ENCODE measurements around the gene CACNA2D4. TPM values are rescaled to one million over a fixed set of nuclear protein-coding genes. Genes with fewer than 3 reads are reported as not detected.

The CACNA2D4 gene
- total and polyA plus RNA-seq, 4 donors: 1.5 to 12.6 (median 7.3) TPM

- H3K4me1 ChIP-seq (ENCODE audit: control insufficient read depth in 5 of 5, insufficient read depth in 5 of 5, low read length in 5 of 5): peaks cover 0 to 2% (median 0%) of the 10 kb centered on the region in 5 donors
- no peaks in the 10 kb centered on the region for H3K9me3 ChIP-seq (ENCODE audit: control insufficient read depth in 4 of 4, insufficient read depth in 3 of 4, low read length in 3 of 4)
- H3K4me3 ChIP-seq: no peak overlapping the region
- H3K27me3 ChIP-seq (ENCODE audit: control insufficient read depth in 3 of 3, insufficient read depth in 3 of 3, low read length in 2 of 3): no peaks in the 10 kb centered on the region
- no peak overlapping the region for H3K9ac ChIP-seq (ENCODE audit: insufficient read depth in 1 of 2, low read length in 2 of 2)
- DNase-seq: no peak
- no peak for TF ChIP-seq CTCF (IDR thresholded peaks at IDR 0.05; ENCODE audit: control extremely low read depth, extremely low read depth)
- WGBS, 2 donors: 38 to 62% methylated on average over 7 of the region's 7 CpGs
- no peak overlapping the region for H3K27ac ChIP-seq (ENCODE audit: low read depth in 1 of 2, low read length in 1 of 2)
- peaks cover 6 to 14% (median 7%) of the 10 kb centered on the region in 4 donors for H3K36me3 ChIP-seq (ENCODE audit: control insufficient read depth in 4 of 4, insufficient read depth in 4 of 4, low read length in 4 of 4)
- no peak for ATAC-seq (ENCODE audit: insufficient read depth, low FRiP score)
These were observed 128.0 kb downstream of the CACNA2D4 start for GRCh38 chr12:1790444-1790843.

GRCh38 chr12:1787714-1788113 lies 130.7 kb downstream of the CACNA2D4 start:
- no peak for TF ChIP-seq CTCF (IDR thresholded peaks at IDR 0.05; ENCODE audit: control extremely low read depth, extremely low read depth)
- no peak for DNase-seq
- Histone ChIP-seq H3K9ac (ENCODE audit: insufficient read depth in 1 of 2, low read length in 2 of 2) (no peak overlapping the region), H3K27me3 (ENCODE audit: control insufficient read depth in 3 of 3, insufficient read depth in 3 of 3, low read length in 2 of 3) (no peaks in the 10 kb centered on the region), H3K27ac (ENCODE audit: low read depth in 1 of 2, low read length in 1 of 2) (no peak overlapping the region), H3K4me3 (no peak overlapping the region), H3K9me3 (ENCODE audit: control insufficient read depth in 4 of 4, insufficient read depth in 3 of 4, low read length in 3 of 4) (no peaks in the 10 kb centered on the region), H3K36me3 (ENCODE audit: control insufficient read depth in 4 of 4, insufficient read depth in 4 of 4, low read length in 4 of 4) (peaks cover 12 to 21% (median 15%) of the 10 kb centered on the region in 4 donors), H3K4me1 (ENCODE audit: control insufficient read depth in 5 of 5, insufficient read depth in 5 of 5, low read length in 5 of 5) (no peaks in the 10 kb centered on the region)
- 76 to 85% methylated on average over 6 of the region's 6 CpGs for WGBS, 2 donors
- no peak for ATAC-seq (ENCODE audit: insufficient read depth, low FRiP score)

- ATAC-seq (ENCODE audit: insufficient read depth, low FRiP score): no peak
- peaks cover 0 to 31% (median 14%) of the 10 kb centered on the region in 5 donors for H3K4me1 ChIP-seq (ENCODE audit: control insufficient read depth in 5 of 5, insufficient read depth in 5 of 5, low read length in 5 of 5)
- H3K27ac ChIP-seq (ENCODE audit: low read depth in 1 of 2, low read length in 1 of 2): no peak overlapping the region
- no peak overlapping the region for H3K9ac ChIP-seq (ENCODE audit: insufficient read depth in 1 of 2, low read length in 2 of 2)
- WGBS, 2 donors: 56 to 71% methylated on average over 2 of the region's 2 CpGs
- DNase-seq: no peak
- TF ChIP-seq CTCF (IDR thresholded peaks at IDR 0.05; ENCODE audit: control extremely low read depth, extremely low read depth): no peak
- H3K9me3 ChIP-seq (ENCODE audit: control insufficient read depth in 4 of 4, insufficient read depth in 3 of 4, low read length in 3 of 4): no peaks in the 10 kb centered on the region
- H3K4me3 ChIP-seq: no peak overlapping the region
- H3K27me3 ChIP-seq (ENCODE audit: control insufficient read depth in 3 of 3, insufficient read depth in 3 of 3, low read length in 2 of 3): no peaks in the 10 kb centered on the region
- H3K36me3 ChIP-seq (ENCODE audit: control insufficient read depth in 4 of 4, insufficient read depth in 4 of 4, low read length in 4 of 4): peaks cover 12 to 29% (median 19%) of the 10 kb centered on the region in 4 donors
These were observed 136.2 kb downstream of the CACNA2D4 start for GRCh38 chr12:1782215-1782614.

GRCh38 chr12:1781772-1782171 lies 136.7 kb downstream of the CACNA2D4 start:
- no peak for ATAC-seq (ENCODE audit: insufficient read depth, low FRiP score)
- DNase-seq: peak in 2 of 3 donors; percentile 66
- H3K36me3 ChIP-seq (ENCODE audit: control insufficient read depth in 4 of 4, insufficient read depth in 4 of 4, low read length in 4 of 4): peaks cover 12 to 29% (median 18%) of the 10 kb centered on the region in 4 donors
- H3K4me1 ChIP-seq (ENCODE audit: control insufficient read depth in 5 of 5, insufficient read depth in 5 of 5, low read length in 5 of 5): peaks cover 0 to 31% (median 16%) of the 10 kb centered on the region in 5 donors
- no peaks in the 10 kb centered on the region for H3K9me3 ChIP-seq (ENCODE audit: control insufficient read depth in 4 of 4, insufficient read depth in 3 of 4, low read length in 3 of 4)
- no peak for TF ChIP-seq CTCF (IDR thresholded peaks at IDR 0.05; ENCODE audit: control extremely low read depth, extremely low read depth)
- no peaks in the 10 kb centered on the region for H3K27me3 ChIP-seq (ENCODE audit: control insufficient read depth in 3 of 3, insufficient read depth in 3 of 3, low read length in 2 of 3)
- H3K9ac ChIP-seq (ENCODE audit: insufficient read depth in 1 of 2, low read length in 2 of 2): no peak overlapping the region
- 31 to 79% methylated on average over 2 of the region's 2 CpGs for WGBS, 2 donors
- H3K4me3 ChIP-seq: no peak overlapping the region
- H3K27ac ChIP-seq (ENCODE audit: low read depth in 1 of 2, low read length in 1 of 2): no peak overlapping the region
